Lower leg skin (tissue), 4 donors: ENCODE data around the gene NAALADL2. TPM values are rescaled to one million over a fixed set of nuclear protein-coding genes. Genes with fewer than 3 reads are reported as not detected.
"Not testable (repeated sequence)": the region's sequence is repeated elsewhere in the genome, so short reads cannot be mapped to it uniquely, and the experiment has no call there.

Experiments used
- DNase-seq, 2 donors: peaks; one replicate each; pipeline ENCODE4 v3.0.0-alpha.2; 2019; ENCODE audit warnings: low spot score in 2 of 2
- H3K4me3 ChIP-seq: fragments of 200-600 bp; sonication (generic); 2 replicates; pipeline ENCODE4 v1.5.1; 2017; ENCODE audit warnings: mild to moderate bottlenecking, low read depth; ENCODE audit not compliant: poor library complexity, severe bottlenecking
- POLR2A ChIP-seq, 2 donors: fragments of 450-650 bp; IDR thresholded peaks; one replicate each; pipeline ENCODE4 v1.6.1; 2016 to 2017; ENCODE audit warnings: antibody characterized with exemption in 2 of 2, mild to moderate bottlenecking in 1 of 2, moderate library complexity in 1 of 2
- WGBS, 2 donors: methylation state at CpG; one replicate each; pipeline ENCODE4 v1.1.5; 2018; 5-methylcytosine and 5-hydroxymethylcytosine counted together
- intact Hi-C: fragments of 100-400 bp; cut with DNase I; formaldehyde crosslinking; loops from one replicate; pipeline ENCODE4 v1.15.0; 2023; ENCODE audit warnings: low total_unique reads
- total RNA-seq, 4 donors: library from RNA; depleted of rRNA; stranded (reverse); fragments of >200 nt; gene quantifications; one replicate each; pipeline ENCODE4 v1.1.0, GENCODE V29; 2016
- TF ChIP-seq, protein P1 (sequence below), 3 donors: fragments of 450-650 bp; IDR thresholded peaks; one replicate each; pipeline ENCODE4 v1.5.1; 2016; ENCODE audit warnings: antibody characterized with exemption in 3 of 3, mild to moderate bottlenecking in 3 of 3, moderate library complexity in 2 of 3

The NAALADL2 gene
- total RNA-seq, 4 donors from 2014 or later, result 3.6 to 8.1 (median 4.6) TPM

DNA sequence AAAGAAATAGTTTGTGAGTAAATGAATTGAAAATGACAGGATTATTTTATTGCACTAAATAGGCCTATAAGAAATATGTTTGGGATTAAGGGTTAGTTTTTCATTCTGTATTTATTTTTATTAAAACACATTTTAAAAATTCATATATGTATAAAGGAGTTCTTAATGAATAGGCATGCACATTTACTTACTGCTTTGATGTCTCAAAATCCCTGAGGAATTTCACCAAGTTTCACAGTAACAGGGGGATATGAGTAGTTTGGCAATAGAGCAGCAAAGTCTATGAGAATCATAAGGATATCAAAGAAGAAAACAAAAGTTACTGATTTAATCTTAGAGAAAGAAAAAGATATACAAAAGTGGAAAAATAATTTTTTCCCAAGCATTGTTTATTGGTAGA is 411.7 kb downstream of the NAALADL2 start:
- no peak for TF ChIP-seq POLR2A (IDR thresholded peaks at IDR 0.05)
- TF ChIP-seq, protein P1, sequence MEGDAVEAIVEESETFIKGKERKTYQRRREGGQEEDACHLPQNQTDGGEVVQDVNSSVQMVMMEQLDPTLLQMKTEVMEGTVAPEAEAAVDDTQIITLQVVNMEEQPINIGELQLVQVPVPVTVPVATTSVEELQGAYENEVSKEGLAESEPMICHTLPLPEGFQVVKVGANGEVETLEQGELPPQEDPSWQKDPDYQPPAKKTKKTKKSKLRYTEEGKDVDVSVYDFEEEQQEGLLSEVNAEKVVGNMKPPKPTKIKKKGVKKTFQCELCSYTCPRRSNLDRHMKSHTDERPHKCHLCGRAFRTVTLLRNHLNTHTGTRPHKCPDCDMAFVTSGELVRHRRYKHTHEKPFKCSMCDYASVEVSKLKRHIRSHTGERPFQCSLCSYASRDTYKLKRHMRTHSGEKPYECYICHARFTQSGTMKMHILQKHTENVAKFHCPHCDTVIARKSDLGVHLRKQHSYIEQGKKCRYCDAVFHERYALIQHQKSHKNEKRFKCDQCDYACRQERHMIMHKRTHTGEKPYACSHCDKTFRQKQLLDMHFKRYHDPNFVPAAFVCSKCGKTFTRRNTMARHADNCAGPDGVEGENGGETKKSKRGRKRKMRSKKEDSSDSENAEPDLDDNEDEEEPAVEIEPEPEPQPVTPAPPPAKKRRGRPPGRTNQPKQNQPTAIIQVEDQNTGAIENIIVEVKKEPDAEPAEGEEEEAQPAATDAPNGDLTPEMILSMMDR (IDR thresholded peaks at IDR 0.05), result no peak
- DNase-seq, result no peak
- intact Hi-C loops, result no loop called here
- H3K4me3 ChIP-seq, result no peak overlapping the region

DNA sequence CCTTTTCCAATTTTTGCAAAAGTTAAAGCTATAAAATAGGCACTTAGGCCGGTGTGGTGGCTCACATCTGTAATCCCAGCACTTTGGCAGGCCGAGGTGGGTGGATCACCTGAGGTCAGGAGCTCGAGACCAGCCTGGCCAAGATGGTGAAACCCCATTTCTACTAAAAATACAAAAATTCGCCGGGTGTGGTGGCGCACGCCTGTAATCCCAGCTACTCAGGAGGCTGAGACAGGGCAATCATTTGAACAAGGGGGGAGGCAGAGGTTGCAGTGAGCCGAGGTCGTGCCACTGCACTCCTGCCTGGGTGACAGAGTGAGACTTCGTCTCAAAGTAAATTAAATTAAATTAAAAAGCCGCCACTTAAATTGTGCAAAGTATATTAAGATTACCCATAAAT is 412.3 kb downstream of the NAALADL2 start:
- intact Hi-C loops, H3K4me3 ChIP-seq, DNase-seq: not testable (repeated sequence)
- WGBS, 2 donors, result 90 to 93% methylated on average over 11 of the region's 11 CpGs

DNA sequence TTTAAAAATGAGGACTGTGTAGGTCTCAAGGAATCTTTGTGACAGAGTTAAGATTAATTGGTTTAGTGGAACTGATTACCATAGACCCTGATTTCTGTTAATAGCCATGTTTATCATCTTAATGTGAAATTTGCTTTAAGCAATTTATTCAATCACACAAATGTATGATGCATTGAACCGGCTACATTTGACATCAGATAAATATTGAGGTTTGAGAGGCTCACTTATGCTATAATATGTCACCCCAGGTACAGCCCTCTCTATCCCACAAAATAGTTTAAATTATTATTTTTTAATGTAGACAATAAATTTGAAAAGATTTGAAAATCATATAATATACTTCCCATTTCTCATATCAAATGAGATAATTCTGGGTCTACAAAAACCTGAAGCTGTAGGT is 413.3 kb downstream of the NAALADL2 start:
- no peak for DNase-seq
- WGBS, 2 donors, result 91 to 92% methylated on average over 1 of the region's 1 CpG
- intact Hi-C loops, result no loop called here
- H3K4me3 ChIP-seq, result no peak overlapping the region
- no peak for TF ChIP-seq POLR2A (IDR thresholded peaks at IDR 0.05)
- TF ChIP-seq, protein P1 (IDR thresholded peaks at IDR 0.05), result no peak

DNA sequence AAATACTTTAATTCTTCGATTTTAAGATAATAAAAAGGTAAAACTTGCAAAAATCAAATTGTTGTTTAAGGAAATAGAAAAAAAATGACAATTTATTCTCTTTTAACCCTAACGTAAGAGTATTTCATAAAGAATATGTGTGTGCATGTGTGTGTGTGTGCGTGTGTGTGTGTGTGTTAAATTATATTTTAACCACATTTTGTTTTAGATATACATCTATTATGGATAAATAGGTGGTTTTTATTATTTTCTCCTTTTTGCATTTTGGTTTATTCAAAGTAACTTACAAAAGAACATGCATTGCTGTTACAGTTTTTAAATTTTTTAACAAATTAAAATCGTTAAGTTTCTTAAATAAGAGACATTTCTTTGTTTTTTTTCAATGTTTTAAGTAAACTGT is 414.4 kb downstream of the NAALADL2 start:
- intact Hi-C loops, result no loop called here
- TF ChIP-seq POLR2A (IDR thresholded peaks at IDR 0.05), result no peak
- TF ChIP-seq, protein P1 (IDR thresholded peaks at IDR 0.05), result no peak
- H3K4me3 ChIP-seq, result no peak overlapping the region
- 93 to 94% methylated on average over 4 of the region's 4 CpGs for WGBS, 2 donors
- no peak for DNase-seq

DNA sequence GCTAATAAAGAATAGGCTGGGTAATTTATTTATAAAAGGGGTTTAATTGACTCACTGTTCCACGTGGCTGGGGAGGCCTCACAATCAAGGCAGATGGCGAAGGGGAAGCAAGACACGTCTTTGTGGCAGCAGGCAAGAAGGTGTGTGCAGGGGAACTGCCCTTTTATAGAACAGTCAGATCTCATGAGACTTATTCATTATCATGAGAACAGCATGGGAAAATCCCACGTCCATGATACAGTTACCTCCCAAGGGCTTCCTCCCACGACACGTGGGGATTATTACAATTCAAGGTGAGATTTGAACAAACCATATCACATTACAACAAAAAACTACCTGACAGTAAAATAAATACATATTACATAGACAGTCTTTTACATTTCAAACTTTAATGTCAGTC is 414.9 kb downstream of the NAALADL2 start:
- intact Hi-C loops, result no loop called here
- DNase-seq, result no peak
- H3K4me3 ChIP-seq, result no peak overlapping the region
- 64 to 79% methylated on average over 6 of the region's 6 CpGs for WGBS, 2 donors
- TF ChIP-seq POLR2A (IDR thresholded peaks at IDR 0.05), result no peak
- TF ChIP-seq, protein P1 (IDR thresholded peaks at IDR 0.05), result no peak

DNA sequence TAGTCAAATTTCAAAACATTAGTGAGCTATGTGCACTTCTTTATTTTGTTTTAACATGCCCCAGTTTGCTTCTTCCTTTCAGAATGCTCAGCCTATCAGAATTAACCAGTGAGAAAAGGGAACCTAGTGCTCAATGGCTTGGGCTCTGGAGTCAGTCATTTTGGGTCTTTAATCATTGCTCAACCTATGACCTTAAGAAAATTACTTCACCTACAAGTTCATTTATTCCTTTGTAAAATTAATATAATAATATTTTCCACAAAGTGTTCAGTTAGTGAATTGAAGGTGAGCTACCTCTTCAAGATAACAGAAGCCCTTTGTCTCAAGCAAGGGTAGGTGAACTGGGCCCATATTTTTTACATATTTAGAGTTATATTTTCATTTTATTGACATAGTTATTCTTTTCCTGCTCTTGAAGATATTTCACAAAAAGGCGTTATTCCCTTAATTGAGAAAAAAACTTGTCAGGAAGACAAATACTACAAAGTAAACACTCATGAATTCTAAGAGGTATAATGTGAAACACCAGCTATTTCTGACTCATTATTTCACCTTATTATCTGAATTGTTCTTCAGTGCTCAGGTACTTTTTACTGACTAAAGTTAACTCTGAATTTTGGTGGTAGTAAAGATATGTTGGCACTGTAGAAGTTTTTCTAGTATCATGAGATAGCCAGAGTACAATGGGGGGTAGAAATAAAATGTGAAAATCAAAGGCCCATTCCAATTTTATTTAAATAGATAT is 415.5 kb downstream of the NAALADL2 start:
- DNase-seq, result no peak
- TF ChIP-seq, protein P1 (IDR thresholded peaks at IDR 0.05), result no peak
- no peak for TF ChIP-seq POLR2A (IDR thresholded peaks at IDR 0.05)
- WGBS, 2 donors, result 81 to 86% methylated on average over 1 of the region's 1 CpG
- no peak overlapping the region for H3K4me3 ChIP-seq
- intact Hi-C loops, result no loop called here
